ENCODE data around the gene RFT1.

Gene RFT1

GRCh38 chr3:53084310-53085001, 45.8 kb downstream of the RFT1 start:
- no peak for DNase-seq

- DNase-seq = no peak
These were observed 46.3 kb downstream of the RFT1 start for GRCh38 chr3:53083949-53084309.

- DNase-seq = no peak
These were observed 46.7 kb downstream of the RFT1 start for GRCh38 chr3:53083521-53083920.

- no peak for DNase-seq
These were observed 47.5 kb downstream of the RFT1 start for GRCh38 chr3:53082736-53083135.

- DNase-seq = no peak
These were observed 48.9 kb downstream of the RFT1 start for GRCh38 chr3:53081318-53081717.

- DNase-seq = no peak
These were observed 49.5 kb downstream of the RFT1 start for GRCh38 chr3:53080612-53081205.

- no peak for DNase-seq
These were observed 50.3 kb downstream of the RFT1 start for GRCh38 chr3:53079791-53080555.

GRCh38 chr3:53079147-53079546, 51.1 kb downstream of the RFT1 start:
- no peak for DNase-seq

- no peak for DNase-seq
These were observed 51.6 kb downstream of the RFT1 start for GRCh38 chr3:53078656-53079055.

- DNase-seq = no peak
These were observed 52.6 kb downstream of the RFT1 start for GRCh38 chr3:53077476-53078220.

GRCh38 chr3:53075743-53076140, 54.5 kb downstream of the RFT1 start:
- no peak for DNase-seq

- DNase-seq = no peak
These were observed 55.2 kb downstream of the RFT1 start for GRCh38 chr3:53074761-53075742.

GRCh38 chr3:53074366-53074696, 55.9 kb downstream of the RFT1 start:
- no peak for DNase-seq

- DNase-seq = no peak
These were observed 56.5 kb downstream of the RFT1 start for GRCh38 chr3:53073553-53074365.

GRCh38 chr3:53072653-53073552, 57.3 kb downstream of the RFT1 start:
- peak; percentile 88 for DNase-seq

- DNase-seq = no peak
These were observed 58.3 kb downstream of the RFT1 start for GRCh38 chr3:53071882-53072431.

- no peak for DNase-seq
These were observed 60.7 kb downstream of the RFT1 start for GRCh38 chr3:53069422-53070068.

GRCh38 chr3:53068176-53068575, 62.1 kb downstream of the RFT1 start:
- DNase-seq = no peak

- DNase-seq = no peak
These were observed 62.7 kb downstream of the RFT1 start for GRCh38 chr3:53067567-53067966.

Data from activated naive CD4-positive, alpha-beta T cell treated with Interleukin-2 at 50 U/mL for 16 hours (primary cell).